Activated naive CD8-positive, alpha-beta T cell treated with anti-CD3 and anti-CD28 coated beads, Interleukin-2, amount 10 ng/mL, durations not matched to agents 7 days and 5 days (primary cell): ENCODE results near the gene LLGL2. TPM values are rescaled to one million over a fixed set of nuclear protein-coding genes. Genes with fewer than 3 reads are reported as not detected.

Source experiments
- ATAC-seq: fragments of 150-1000 bp; cut with Tn5 transposase; one replicate; pipeline ENCODE4 v1.10.0; 2021; ENCODE audit warnings: low read depth, moderate library complexity
- POLR2A ChIA-PET: fragments of 350-600 bp; sonication (Branson Sonifier 250); formaldehyde crosslinking; loops from one replicate; lab custom pipeline; 2021; ENCODE audit warnings: antibody characterized with exemption; lab: Charles Lee
- DNase-seq: peaks from one replicate; pipeline ENCODE4 v3.0.0; 2021
- H3K27ac Mint-ChIP-seq: one replicate; pipeline ENCODE4 v1.8.0; 2022; ENCODE audit warnings: mild to moderate bottlenecking, mixed read lengths
- H3K27me3 Mint-ChIP-seq: one replicate; pipeline ENCODE4 v1.8.0; 2022; ENCODE audit warnings: mild to moderate bottlenecking, moderate library complexity, mixed read lengths
- H3K36me3 Mint-ChIP-seq: one replicate; pipeline ENCODE4 v1.8.0; 2021; ENCODE audit warnings: mild to moderate bottlenecking, mixed read lengths
- H3K4me1 Mint-ChIP-seq: one replicate; pipeline ENCODE4 v1.8.0; 2021; ENCODE audit warnings: mixed read lengths
- H3K4me3 Mint-ChIP-seq: one replicate; pipeline ENCODE4 v1.8.0; 2022; ENCODE audit warnings: mild to moderate bottlenecking, moderate library complexity, mixed read lengths
- H3K9me3 Mint-ChIP-seq: one replicate; pipeline ENCODE4 v1.8.0; 2021; ENCODE audit warnings: mixed read lengths
- total RNA-seq, 2 experiments: library from RNA; stranded (reverse); gene quantifications; one replicate each; pipeline ENCODE4 v1.2.3, GENCODE V29; 2021

Gene LLGL2
- total RNA-seq, 2 experiments from 2014 or later: 36.9 to 37.2 TPM

DNA sequence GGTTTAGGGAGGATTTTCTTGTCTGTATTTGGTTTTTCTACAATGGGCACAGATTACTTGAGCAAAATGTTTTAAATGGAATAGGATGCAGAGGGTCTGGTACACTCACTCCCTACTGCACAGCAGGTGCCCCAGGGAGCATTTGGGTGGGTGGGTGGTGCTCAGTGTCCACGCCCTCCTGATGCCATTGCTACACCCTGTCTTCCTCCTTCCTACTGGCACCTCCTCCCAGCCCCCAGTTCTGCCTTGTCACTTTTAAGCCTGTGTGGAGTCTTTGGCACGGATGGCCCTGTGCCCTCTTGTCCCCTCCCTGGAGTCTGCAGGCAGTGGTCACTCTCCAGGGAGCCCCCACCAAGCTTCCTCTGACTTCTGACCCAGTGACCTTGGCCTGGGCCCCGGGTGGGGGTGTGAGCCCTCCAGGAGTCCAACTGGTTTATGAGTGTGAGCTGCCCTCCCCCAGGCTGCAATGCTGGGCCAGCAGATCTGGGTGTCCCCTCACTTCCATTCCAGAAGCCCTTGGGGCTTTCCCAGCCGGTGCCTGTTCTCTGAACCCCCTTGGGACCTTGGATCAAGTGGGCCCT, 15.5 kb downstream of the LLGL2 start:
- Mint-ChIP-seq H3K4me1 (no peaks in the 10 kb centered on the region), H3K36me3 (no peaks in the 10 kb centered on the region), H3K4me3 (no peak overlapping the region), H3K27me3 (no peaks in the 10 kb centered on the region), H3K27ac (no peak overlapping the region), H3K9me3 (no peaks in the 10 kb centered on the region)
- DNase-seq (no peak), ATAC-seq (no peak)
- POLR2A ChIA-PET: no interaction called here

DNA sequence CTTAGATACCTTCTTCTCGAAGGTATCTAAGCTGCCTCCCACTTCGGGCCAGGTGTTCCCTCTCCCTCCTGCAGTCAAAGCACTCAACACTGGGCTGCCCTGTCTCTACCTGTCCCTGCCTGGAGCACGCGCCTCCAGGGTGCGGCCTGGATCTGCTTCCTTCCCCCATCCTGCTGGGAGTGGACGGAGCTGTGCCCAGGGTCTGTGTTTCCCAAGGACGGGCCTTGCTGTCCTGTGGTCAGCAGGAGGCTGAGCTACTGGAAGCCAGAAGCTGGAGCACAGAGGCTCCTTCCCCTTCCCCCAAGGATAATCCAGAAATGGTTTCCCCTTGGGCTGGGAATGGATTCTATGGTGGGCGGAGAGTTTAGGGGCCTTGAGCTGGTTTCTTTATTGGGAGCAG, 16.7 kb downstream of the LLGL2 start:
- no peaks in the 10 kb centered on the region for H3K36me3 Mint-ChIP-seq
- H3K4me1 Mint-ChIP-seq: no peaks in the 10 kb centered on the region
- H3K4me3 Mint-ChIP-seq: no peak overlapping the region
- DNase-seq (no peak), ATAC-seq (no peak)
- no peaks in the 10 kb centered on the region for H3K9me3 Mint-ChIP-seq
- no peak overlapping the region for H3K27ac Mint-ChIP-seq
- POLR2A ChIA-PET: no interaction called here
- no peaks in the 10 kb centered on the region for H3K27me3 Mint-ChIP-seq

- Mint-ChIP-seq H3K4me3 (no peak overlapping the region), H3K4me1 (no peaks in the 10 kb centered on the region), H3K9me3 (no peaks in the 10 kb centered on the region), H3K27me3 (no peaks in the 10 kb centered on the region), H3K36me3 (no peaks in the 10 kb centered on the region), H3K27ac (no peak overlapping the region)
- DNase-seq (no peak), ATAC-seq (no peak)
- POLR2A ChIA-PET: no interaction called here
Observed at GRCh38 chr17:75542728-75543336, 17.3 kb downstream of the LLGL2 start.

GRCh38 chr17:75544250-75544649, 18.8 kb downstream of the LLGL2 start:
- DNase-seq (no peak), ATAC-seq (no peak)
- Mint-ChIP-seq H3K4me3 (no peak overlapping the region), H3K27me3 (no peaks in the 10 kb centered on the region), H3K9me3 (no peaks in the 10 kb centered on the region), H3K27ac (no peak overlapping the region), H3K4me1 (no peaks in the 10 kb centered on the region), H3K36me3 (no peaks in the 10 kb centered on the region)
- POLR2A ChIA-PET: no interaction called here

- Mint-ChIP-seq H3K27ac (no peak overlapping the region), H3K36me3 (no peaks in the 10 kb centered on the region), H3K4me3 (no peak overlapping the region), H3K9me3 (no peaks in the 10 kb centered on the region), H3K4me1 (no peaks in the 10 kb centered on the region), H3K27me3 (no peaks in the 10 kb centered on the region)
- ATAC-seq (no peak), DNase-seq (no peak)
- POLR2A ChIA-PET: no interaction called here
Observed at GRCh38 chr17:75546181-75546580, 20.7 kb downstream of the LLGL2 start.

- no peaks in the 10 kb centered on the region for H3K36me3 Mint-ChIP-seq
- POLR2A ChIA-PET: interaction anchor here (0.7 kb wide), 1 partner anchor 111 kb away, joined by 4 read pairs; no protein-coding TSS in a partner anchor
- no peak for ATAC-seq
- no peaks in the 10 kb centered on the region for H3K4me1 Mint-ChIP-seq
- H3K4me3 Mint-ChIP-seq: no peak overlapping the region
- H3K9me3 Mint-ChIP-seq: no peaks in the 10 kb centered on the region
- DNase-seq: no peak
- H3K27ac Mint-ChIP-seq: no peak overlapping the region
- H3K27me3 Mint-ChIP-seq: no peaks in the 10 kb centered on the region
Observed at GRCh38 chr17:75547091-75547490, 21.6 kb downstream of the LLGL2 start.

- DNase-seq: no peak
- POLR2A ChIA-PET: no interaction called here
- Mint-ChIP-seq H3K36me3 (no peaks in the 10 kb centered on the region), H3K27me3 (no peaks in the 10 kb centered on the region), H3K4me3 (no peak overlapping the region), H3K9me3 (no peaks in the 10 kb centered on the region), H3K4me1 (no peaks in the 10 kb centered on the region), H3K27ac (no peak overlapping the region)
- ATAC-seq: no peak
Observed at GRCh38 chr17:75548813-75549212, 23.3 kb downstream of the LLGL2 start.

GRCh38 chr17:75549246-75550138, 24.0 kb downstream of the LLGL2 start:
- Mint-ChIP-seq H3K27ac (no peak overlapping the region), H3K4me1 (no peaks in the 10 kb centered on the region), H3K4me3 (no peak overlapping the region), H3K27me3 (no peaks in the 10 kb centered on the region), H3K9me3 (no peaks in the 10 kb centered on the region), H3K36me3 (no peaks in the 10 kb centered on the region)
- DNase-seq (no peak), ATAC-seq (no peak)
- POLR2A ChIA-PET: interaction anchor here (0.6 kb wide), 1 partner anchor 23 kb away, joined by 3 read pairs; no protein-coding TSS in a partner anchor

- no peak for ATAC-seq
- no peaks in the 10 kb centered on the region for H3K27me3 Mint-ChIP-seq
- no peaks in the 10 kb centered on the region for H3K36me3 Mint-ChIP-seq
- no peak overlapping the region for H3K4me3 Mint-ChIP-seq
- H3K4me1 Mint-ChIP-seq: no peaks in the 10 kb centered on the region
- DNase-seq: no peak
- no peak overlapping the region for H3K27ac Mint-ChIP-seq
- no peaks in the 10 kb centered on the region for H3K9me3 Mint-ChIP-seq
- POLR2A ChIA-PET: interaction anchor here (0.6 kb wide), 1 partner anchor 23 kb away, joined by 3 read pairs; no protein-coding TSS in a partner anchor
Observed at GRCh38 chr17:75550139-75550465, 24.6 kb downstream of the LLGL2 start.

- Mint-ChIP-seq H3K36me3 (no peaks in the 10 kb centered on the region), H3K27ac (no peak overlapping the region), H3K4me1 (no peaks in the 10 kb centered on the region), H3K9me3 (no peaks in the 10 kb centered on the region), H3K4me3 (no peak overlapping the region), H3K27me3 (no peaks in the 10 kb centered on the region)
- ATAC-seq (no peak), DNase-seq (no peak)
- POLR2A ChIA-PET: interaction anchor here (0.9 kb wide), 1 partner anchor 16 kb away, joined by 3 read pairs; no protein-coding TSS in a partner anchor
Observed at GRCh38 chr17:75551266-75551665, 25.8 kb downstream of the LLGL2 start.

DNA sequence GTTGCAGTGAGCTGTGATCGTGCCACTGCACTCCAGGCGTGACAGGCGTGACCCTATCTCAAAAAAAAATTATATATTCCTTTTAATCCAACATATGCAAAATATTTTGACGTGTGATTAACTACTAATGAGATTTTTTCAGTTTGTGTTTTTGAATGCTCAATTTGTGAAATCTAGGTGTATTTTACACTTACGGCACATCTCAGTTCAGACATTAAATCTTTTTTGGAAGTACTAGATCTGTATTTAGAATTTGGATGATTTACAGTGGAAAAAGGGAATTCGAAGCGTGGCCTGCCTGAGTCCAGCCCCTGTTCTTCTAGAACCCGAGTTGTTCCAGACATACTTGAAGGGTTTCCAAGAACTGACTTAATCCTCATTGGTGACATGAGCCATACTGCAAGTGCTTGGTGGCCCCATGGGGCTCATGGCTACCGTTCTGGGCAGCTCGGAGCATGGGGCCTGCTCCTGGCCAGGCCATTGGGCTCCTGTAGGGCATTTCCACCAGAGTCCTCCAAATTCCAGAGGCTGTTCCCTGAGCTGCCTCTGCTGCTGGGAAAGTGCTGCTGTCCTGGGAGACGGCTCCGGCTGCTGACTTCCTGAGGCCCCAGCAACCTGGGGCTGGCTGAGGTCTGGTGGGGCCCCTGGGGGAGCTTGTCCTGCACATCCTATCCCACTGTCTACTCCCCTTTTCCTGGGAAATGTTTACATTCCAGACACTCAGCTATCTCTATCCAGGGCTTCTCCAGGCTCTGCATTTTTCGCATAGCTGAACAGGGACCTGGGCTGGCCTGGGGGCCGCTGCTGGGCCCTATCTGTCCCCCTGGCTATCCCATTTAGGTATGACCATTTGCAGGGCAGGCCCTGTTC, 27.2 kb downstream of the LLGL2 start:
- POLR2A ChIA-PET: no interaction called here
- ATAC-seq (no peak), DNase-seq (no peak)
- no peaks in the 10 kb centered on the region for H3K4me1 Mint-ChIP-seq
- H3K9me3 Mint-ChIP-seq: no peaks in the 10 kb centered on the region
- H3K27me3 Mint-ChIP-seq: no peaks in the 10 kb centered on the region
- no peaks in the 10 kb centered on the region for H3K36me3 Mint-ChIP-seq
- no peak overlapping the region for H3K27ac Mint-ChIP-seq
- H3K4me3 Mint-ChIP-seq: no peak overlapping the region

- Mint-ChIP-seq H3K36me3 (no peaks in the 10 kb centered on the region), H3K9me3 (no peaks in the 10 kb centered on the region), H3K27ac (no peak overlapping the region), H3K27me3 (no peaks in the 10 kb centered on the region), H3K4me1 (no peaks in the 10 kb centered on the region), H3K4me3 (no peak overlapping the region)
- no peak for ATAC-seq
- POLR2A ChIA-PET: interaction anchor here (0.5 kb wide), 1 partner anchor 36 kb away, joined by 3 read pairs; no protein-coding TSS in a partner anchor
- no peak for DNase-seq
Observed at GRCh38 chr17:75553295-75554110, 28.0 kb downstream of the LLGL2 start.
